ENCODE measurements around the gene SEC22B.
"Not testable (repeated sequence)": the region's sequence is repeated elsewhere in the genome, so short reads cannot be mapped to it uniquely, and the experiment has no call there.

Gene SEC22B

DNA sequence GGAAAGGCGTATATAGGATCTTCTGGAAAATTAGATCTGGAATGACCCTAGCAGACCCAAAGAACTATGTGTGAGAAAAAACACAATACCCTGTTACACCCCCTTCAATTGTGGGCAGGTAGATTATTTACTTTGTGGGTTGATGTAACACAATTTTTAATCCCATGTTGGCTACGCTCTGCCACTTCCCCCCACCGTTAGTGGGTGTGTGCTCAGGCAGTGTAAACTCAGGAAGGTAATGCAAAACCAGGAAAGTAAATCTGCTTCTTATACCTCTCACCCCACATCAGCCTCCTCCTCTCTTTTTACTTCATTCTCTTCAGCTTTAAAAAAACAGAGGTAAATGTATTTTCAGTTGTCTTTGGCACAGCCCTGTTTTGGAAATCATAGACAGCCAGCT, 63.2 kb downstream of the SEC22B start:
- not testable (repeated sequence) for DNase-seq (ENCODE audit: low read depth)

DNA sequence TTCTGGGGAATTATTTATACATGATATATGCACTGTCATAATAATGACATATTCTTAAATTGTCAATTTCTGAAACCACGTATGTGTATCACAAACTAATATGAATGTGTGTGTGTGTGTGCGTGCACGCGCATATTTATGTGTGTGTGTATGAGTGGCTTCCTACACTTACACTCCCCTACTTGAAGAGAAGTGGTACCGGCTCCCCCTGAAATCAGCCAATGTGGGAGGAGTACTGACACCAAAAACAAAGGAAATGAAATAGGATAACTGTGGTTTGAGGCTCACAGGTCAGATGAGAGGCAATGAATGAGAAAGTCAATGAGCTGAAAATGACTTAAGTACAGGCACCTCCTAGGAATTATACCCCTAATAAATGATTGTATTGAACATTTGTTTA, 64.1 kb downstream of the SEC22B start:
- not testable (repeated sequence) for DNase-seq (ENCODE audit: low read depth)

- DNase-seq (ENCODE audit: low read depth), result not testable (repeated sequence)
These were observed 64.5 kb downstream of the SEC22B start for GRCh38 chr1:120111771-120112170.

DNA sequence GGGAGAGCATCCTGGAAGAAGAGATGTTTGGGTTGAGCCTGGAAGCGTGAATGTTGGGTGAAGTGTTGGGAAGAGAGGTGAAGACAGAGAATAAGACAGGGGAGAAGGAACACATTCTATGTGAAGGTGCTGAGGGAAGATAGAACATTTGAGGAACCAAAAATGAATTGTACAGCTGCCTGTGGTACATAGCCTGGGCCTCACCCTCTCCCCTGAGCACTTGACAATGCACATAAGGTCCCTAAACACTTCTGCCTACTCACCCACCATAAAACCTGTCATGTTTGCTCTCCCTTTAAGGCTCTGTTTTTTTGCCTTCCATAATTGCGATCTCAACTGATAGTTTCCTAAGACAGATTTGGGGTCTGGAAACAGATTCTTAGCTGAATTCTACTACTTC, 65.3 kb downstream of the SEC22B start:
- not testable (repeated sequence) for DNase-seq (ENCODE audit: low read depth)

DNA sequence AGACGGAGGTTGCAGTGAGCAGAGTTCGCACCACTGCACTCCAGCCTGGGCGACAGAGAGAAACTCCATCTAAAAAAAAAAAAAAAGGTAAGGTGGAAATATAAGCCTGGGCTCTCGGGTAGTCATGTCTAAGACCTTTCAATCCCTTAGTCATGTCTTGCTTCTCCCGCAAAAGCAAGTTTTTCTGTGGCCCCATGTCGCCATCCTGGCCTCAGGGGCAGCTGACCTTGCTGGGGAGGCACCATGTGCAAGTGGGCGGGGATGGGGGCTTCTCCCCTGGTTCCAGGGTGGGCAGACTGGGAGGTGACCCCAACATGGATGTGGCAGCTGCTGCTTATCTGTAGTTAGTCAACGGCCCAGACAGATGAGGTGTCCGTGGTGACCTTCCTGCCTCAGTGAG, 66.7 kb downstream of the SEC22B start:
- not testable (repeated sequence) for DNase-seq (ENCODE audit: low read depth)

DNA sequence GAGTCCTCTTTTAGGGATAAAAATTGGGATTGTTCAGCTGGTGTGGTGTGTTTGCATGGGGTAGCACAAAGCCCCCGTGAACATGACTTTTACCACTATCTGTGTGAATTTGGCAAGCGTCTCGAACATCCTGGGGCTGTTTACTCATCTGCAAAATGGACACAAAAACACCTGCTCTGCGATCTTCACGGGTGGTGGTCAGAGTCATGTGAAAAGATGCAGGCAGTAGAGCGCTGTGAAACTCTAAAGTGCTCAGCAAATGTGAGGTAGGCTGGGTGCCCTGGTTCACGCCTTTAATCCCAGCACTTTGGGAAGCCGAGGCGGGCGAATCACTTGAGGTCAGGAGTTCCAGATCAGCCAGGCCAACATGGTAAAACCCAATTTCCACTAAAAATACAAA, 67.1 kb downstream of the SEC22B start:
- DNase-seq (ENCODE audit: low read depth), result not testable (repeated sequence)

DNA sequence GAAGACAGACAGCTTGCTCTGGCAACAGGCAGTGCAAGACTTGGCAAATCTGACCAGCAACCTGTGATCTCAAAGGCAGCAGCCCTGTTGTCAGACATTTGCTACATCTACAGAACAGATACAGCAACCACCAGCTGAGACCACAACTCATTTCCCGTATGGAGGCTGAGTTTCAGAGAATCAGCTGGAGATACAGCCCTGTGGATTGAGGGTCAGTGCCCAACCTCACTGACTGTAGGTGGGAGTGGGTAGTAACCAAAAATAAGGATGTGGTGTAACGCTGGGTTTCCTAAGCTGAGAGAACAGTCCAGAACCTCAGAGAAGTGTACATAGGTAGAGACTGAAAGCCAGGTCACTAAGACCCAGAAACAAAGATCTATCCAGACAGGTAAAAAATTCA, 71.0 kb downstream of the SEC22B start:
- DNase-seq (ENCODE audit: low read depth), result not testable (repeated sequence)

GRCh38 chr1:120103768-120104167, 72.6 kb downstream of the SEC22B start:
- not testable (repeated sequence) for DNase-seq (ENCODE audit: low read depth)

DNA sequence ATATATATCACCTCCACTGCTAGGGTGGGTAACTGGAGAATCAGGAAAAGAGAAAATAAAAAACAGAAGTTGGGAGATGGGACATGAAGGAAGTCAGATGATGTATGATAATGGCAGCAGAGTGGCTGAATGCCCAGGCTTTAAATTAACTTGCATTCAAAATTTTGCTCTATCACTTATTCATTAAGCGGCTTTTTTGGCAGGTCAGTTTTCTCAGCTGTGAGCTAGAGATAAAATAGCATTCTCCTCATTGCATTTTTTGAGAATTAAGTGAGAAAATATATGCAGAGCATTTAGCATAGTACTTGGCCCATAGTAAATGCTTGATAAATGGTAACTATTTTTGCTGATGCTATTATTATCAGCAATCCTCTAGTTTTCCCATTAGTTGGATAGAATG, 74.7 kb downstream of the SEC22B start:
- not testable (repeated sequence) for DNase-seq (ENCODE audit: low read depth)
